NCI-H2081 (cell line): ENCODE measurements around the gene KISS1R.
"Not testable (repeated sequence)": the region's sequence is repeated elsewhere in the genome, so short reads cannot be mapped to it uniquely, and the experiment has no call there.

Source experiments
- DNase-seq, 2 experiments: peaks; one replicate each; lab custom pipeline; 2025; lab: John Stamatoyannopoulos, UW

The KISS1R gene

DNA sequence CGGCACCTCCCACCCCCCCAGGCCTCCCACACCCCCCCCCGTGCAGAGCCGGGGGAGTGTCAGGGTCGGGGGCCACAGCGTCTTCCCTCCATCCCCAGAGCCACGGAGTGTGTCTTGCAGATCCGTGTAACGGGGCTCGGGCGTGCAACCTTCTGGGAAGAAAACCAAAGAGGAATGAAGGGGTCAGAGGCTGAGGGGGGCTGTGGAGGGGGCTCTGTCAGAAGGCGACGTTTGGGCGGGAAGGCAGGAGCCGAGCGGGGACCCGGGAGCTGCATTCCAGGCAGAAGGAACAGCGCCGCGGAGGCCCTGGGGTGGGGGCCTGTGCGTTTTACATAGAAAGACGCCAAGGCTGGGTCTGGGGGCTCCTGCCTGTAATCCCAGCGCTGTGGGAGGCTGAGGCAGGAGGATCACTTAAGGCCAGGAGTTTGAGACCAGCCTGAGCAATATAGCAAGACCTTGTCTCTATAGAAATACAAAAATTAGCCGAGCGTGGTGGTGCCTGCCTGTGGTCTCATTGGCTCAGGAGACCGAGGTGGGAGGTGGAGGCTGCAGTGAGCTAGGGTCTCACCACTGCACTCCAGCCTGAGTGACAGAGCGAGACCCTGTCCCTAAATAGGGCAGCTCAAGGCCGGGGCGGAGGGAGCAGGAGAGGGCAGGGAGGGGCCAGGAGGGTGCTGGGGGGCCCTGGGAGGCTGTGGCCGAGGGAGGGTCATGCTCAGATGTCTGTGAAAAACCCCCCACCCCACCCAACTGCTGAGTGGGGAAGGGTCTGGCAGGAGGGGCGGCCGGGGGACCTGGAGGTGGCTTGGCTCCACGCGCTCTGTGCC is 36.5 kb downstream of the KISS1R start:
- DNase-seq, result no peak

DNA sequence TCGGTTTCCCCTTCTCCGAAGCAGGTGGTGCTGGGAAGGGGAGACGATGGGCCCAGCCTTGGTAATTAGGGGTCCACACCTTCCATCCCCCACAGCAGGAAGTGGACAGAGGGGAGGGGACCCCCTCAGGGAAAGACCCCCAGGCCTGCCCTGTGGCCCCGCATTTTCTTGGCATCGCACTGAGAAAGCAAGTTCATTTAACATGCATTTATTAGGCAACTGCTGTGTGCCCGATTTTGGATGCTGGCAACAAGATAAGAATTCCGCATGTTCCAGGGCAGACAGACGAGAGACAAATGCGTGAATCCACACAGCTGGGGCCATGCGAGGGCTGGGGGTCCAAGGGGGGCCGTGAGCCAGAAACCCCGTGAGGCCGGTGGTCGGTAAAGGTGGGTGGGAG is 37.1 kb downstream of the KISS1R start:
- no peak for DNase-seq

DNA sequence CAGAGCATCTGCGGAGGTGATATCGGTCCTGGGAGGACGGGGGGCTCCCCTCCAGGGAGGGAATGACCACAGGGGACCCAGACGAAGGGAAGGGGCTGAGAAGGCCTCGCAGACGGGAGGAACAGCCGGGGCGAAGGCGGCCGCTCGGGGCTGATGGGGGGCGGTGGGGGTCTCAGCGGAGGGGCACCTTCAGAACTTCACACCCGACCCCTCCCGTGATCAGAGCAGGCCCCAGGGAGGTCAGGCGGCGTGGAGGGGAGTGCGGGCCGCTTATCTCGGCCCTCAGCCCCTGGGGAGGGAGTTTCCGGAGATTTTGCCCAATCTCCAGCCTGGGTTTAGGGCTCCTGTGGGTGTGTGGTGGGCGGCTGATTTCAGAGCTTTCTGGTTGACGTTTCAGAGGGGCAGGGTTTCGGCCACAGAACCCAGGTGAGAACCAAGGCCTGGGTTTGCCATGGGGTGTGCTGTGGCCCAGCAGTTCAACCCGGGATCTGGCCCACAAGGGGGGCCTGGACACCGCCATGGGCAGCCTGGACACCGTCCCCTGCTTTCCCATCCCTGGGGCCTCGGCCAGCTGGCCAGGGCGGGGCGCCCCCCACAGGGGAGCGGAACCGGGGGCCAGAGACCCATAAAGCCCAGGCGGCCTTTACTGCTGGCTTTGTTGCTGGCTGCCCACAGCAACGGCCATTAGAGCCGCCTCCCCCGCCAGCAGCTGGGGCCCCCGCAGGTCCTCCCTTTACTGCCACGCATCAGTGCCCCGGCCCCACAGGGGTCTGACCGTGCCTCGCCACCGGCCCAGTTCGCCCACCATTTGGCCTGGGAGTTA is 37.8 kb downstream of the KISS1R start:
- no peak for DNase-seq

DNA sequence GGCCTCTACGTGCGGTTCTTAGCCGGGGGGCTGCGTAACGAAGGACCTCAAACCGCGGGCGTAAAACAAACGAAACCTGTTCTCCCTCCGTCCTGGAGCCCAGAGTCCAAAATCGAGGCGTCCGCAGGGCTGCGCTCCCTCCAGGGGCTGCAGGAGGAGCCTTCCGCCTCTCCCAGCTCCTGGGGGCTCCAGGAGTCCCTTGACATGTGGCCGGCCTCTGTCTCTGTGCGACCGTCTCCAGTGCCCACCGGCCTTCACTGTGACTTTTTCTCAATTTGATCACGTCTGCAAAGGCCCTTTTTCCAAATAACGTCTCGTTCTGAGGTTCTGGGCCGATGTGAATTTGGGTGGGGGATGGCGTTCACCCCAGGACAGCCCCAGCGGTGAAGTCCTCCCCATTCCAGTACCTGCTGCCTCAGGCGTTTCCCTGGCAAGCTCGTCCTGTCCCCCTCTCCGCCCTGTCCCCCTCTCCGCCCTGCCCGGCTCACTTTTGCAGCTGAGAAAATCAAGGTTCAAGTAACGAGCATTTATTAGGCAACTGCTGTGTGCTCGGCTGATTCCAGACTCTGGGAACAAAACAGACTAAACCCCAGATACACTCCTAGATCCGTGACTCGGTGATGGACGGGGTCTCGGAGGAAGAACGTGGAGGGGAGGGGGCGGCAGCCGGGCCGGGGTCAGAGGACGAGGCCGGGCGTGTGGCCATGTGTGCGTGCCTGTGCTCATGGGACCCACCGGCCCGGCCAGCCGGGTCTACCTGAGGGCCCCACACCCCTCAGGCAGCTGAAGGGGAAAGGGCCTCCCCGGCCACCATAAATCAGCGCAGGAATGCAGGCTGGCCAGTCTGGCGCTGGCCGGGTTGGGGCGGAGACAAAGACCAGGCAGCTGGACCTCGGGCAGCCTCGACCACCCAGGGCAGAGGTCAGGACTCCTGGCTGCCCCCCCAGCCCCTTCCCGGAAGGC is 39.0 kb downstream of the KISS1R start:
- no peak for DNase-seq

DNA sequence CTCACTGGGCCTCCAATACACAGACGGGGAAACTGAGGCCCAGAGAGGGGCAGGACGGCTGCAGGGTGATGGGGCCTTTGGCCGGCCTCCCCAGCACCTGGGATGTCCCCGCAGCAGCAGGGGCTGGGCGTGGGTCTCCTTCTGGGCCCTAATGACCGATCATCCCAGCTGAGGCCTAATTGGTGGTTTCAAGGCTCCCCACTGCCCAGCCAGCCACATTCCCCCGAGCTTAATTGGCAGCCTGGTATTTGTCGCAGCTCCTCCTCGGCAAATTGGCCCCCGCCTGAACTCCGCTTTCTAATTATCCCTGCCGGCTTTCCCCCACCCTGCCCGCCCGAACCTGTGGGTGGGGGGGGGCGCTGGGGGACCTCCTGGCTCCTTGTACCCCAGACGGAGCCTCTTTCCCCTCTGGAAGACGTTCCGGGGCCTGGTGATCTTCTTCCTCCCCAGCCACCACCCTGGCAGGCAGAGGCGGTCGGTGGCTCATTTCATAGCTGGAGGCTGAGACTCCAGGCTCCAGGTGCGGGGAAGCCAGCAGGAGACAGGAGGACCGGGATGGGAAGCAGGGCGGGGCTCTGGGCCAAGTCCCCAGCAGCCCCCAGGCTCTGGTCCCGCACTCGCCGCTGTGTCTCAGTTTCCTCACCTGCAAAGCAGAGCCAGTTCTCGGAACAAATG is 39.8 kb downstream of the KISS1R start:
- no peak for DNase-seq

DNA sequence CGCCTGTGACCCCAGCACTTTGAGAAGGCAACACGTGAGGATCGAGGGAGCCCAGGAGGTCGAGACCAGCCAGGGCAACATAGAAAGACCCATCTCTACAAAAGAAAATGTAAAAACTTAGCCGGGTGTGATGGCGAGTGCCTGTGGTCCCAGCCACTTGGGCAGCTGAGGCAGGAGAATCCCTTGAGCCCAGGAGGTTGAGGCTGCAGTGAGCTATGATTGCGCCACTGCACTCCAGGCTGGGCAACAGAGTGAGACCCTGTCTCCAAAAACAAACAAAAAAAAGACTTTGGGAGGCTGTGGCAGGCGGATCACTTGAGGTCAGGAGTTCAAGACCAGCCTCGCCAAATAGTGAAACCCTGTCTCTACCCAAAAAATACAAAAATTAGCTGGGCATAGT is 40.4 kb downstream of the KISS1R start:
- DNase-seq, result not testable (repeated sequence)

DNA sequence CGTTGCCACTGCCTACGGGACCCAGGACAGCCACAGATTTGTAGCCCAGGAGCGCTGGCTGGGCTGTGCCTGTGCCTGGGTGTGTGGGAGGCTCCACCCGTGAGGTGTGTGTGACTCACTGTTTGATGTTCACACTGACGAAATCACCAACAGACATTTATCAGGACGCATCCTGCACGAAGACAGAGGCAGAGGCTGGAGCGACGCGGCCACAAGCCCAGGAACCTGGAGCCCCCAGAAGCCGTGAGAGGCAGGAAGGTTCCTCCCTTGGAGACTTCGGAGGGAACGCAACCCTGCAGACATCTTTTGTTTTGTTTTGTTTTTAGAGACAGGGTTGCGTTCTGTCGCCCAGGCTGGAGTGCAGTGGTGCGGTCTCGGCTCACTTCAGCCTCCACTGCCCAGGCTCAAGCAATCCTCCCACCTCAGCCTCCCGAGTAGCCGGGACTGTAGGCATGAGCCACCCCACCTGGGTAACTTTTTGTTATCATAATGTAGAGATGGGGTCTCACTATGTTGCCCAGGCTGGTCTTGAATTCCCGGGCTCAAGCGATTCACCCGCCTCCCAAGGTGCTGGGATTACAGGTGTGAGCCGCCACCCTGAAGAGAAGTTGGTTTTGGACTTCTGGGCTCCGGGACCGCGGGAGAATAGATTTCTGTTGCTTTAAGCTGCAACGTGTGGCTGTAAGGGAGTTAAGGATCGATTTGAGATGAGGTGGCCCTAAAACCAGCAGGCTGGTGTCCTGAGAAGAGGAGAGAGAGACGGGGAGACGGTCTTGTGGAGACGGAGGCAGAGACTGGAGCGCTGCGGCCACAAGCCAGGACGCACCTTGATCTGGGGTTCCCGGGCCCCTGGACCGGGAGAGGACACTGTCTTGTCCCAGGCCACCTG is 42.1 kb downstream of the KISS1R start:
- no peak for DNase-seq

DNA sequence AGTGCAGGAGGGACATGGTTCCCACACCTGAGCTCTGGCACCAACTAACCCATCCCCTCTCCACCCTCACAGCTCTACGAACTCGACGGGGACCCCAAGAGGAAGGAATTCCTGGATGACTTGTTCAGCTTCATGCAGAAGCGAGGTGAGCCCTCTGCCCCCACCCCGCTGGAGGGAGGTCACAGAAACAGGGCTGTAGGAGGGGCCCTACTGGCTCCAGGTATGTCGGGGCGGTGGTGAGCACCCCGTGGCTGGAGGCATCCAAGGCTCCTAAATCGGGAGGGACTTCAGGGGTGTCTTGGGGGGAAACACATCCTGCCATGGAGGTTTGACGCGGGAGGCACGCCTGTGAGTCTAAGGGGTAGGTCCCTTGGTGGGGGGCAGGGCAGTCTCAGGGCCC is 42.9 kb downstream of the KISS1R start:
- no peak for DNase-seq

DNA sequence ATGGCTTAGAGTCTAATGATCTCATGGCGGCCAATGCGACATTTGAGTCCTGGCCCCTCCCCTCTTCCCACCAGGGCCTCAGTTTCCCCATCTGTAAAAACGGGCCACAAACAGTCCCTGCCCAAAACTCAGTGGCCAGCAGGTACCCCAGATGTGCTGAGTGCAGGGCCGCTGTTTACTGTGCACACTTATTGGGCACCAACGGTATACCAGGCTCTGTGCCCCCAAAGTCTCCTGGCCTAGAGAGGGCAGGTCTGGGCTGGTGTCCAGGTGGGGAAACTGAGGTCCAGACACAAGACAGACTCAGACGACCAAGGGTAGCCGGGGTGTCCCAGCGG is 43.4 kb downstream of the KISS1R start:
- DNase-seq, result no peak

DNA sequence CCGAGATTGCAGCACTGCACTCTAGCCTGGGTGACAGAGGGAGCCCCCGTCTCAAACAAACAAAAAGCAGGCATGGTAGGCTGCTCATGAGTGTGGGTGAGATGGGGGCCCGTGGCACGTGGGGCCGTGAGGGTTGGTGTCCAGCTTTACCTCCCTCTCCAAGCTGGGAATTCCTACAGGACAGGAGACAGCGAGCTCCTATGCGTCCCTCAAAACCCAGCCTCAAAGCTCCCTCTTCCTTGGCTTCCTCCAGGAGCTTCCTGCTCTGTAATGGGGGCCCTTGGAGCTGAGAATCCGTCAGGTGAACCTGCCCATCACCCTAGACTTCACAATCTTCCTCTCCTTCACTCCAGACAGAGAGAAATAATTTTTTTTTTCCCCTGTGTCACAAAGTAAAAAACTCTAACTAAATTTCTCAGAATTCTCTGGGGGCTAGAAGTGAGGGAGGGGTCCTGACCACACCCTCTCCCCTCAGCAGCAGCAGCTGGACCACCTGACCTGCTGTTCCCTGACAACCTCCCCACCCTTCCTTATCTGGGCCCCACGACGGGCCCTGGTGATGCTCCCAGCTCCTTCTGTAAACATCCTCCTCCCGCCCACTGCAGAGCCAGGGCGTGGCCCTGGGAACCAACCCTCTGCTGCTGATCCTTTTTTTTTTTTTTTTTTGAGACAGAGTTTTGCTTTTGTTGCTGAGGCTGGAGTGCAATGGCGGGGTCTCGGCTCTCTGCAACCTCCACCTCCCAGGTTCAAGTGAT is 44.9 kb downstream of the KISS1R start:
- no peak for DNase-seq

DNA sequence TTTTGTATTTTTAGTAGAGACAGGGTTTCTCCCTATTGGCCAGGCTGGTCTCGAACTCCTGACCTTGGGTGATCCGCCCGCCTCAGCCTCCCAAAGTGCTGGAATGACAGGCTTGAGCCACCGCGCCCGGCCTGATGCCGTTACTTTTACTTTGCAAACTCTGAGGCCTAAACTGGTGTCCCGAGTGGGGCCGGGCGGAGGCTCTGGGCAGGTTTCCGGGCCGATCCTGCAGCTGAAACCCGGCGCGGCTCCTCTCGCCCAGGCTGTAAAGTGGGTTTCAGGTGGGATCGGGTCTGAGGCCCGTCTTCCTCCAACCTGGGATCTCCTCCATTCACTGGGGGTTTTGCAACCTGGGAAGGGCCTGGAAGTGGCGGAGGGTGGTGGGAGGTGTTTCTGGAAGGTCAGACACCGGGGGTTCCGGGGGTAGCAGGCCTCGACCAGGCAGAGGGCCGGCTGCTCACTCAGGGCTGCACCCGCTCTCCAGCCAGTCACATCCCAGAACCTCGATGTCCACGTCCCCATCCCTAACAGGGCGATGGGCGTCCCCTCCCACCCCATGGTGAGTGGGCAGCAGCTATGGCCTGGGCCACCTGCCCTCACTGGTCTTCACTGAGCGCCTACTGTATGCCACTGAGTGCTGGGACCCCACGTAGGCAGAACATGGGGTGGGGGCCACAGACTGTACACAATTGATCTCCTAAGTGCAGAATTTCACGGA is 45.7 kb downstream of the KISS1R start:
- no peak for DNase-seq

DNA sequence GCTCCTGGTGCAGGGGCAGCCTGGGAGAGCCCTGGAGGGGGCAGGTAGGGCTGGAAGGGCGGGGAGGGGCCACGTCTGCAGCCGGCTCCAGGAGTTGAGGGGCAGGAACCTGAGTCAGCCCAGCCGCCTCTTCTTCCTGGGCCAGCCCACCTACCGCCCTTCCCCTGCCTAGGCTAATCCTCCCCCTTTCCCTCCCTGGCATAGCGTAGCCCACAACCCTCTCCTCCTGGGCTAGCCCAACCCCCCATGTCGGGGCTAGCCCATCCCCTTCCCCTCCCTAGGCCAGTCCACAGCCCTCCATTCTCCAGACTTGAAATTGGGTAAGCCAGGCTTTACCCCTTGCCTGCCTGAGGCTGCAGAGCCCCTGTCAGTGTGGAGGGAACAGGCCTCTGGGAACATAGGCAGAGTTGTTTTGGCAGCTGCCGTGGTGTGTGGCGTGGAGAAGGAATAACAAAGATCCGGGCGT is 46.4 kb downstream of the KISS1R start:
- no peak for DNase-seq

DNA sequence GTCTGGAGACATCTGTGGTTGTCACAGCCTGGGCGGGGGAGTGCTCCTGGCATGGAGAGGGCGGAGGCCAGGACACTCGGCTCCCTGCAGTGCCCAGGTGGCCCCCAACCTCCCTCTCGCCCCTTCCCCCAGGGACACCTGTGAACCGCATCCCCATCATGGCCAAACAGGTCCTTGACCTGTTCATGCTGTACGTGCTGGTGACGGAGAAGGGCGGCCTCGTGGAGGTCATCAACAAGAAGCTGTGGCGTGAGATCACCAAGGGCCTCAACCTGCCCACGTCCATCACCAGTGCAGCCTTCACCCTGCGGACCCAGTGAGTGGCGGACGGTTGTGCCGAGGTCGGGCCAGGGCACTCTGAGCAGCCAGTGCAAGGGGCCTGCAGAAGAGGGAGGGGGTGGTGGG is 47.0 kb downstream of the KISS1R start:
- no peak for DNase-seq

DNA sequence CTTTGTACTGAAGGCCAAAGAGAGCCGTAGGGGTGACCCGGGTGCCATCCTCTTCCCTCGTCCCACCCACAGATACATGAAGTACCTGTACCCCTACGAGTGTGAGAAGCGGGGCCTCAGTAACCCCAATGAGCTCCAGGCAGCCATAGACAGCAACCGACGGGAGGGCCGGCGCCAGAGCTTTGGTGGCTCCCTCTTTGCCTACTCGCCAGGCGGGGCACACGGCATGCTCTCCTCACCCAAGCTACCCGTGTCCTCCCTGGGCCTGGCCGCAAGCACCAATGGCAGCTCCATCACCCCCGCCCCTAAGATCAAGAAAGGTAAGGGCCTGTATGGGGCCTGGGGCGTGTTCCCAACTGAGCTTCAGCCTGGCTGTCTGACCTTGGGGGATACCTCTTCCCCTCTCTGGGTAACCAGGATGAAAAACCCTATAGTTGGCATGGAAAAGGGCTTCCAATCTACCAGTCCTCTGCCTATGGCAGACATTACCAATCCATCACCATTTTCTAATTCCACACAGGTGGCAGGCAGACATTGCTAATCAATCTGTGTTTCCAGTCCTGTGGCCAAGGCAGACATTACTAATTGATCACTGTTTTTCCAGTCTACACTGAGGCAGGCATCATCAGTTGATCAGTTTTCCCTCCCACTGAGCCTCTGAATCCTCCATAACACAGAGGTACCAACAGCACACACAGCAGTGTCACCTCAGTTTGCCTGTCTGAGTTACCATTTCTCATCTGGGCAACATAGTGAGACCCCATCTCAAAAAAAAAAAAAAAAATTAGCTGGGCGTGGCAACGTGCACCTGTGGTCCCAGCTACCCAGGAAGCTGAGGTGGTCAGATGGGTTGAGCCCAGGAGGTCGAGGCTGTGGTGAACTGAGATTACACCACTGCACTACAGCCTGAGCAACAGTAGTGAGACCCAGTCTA is 47.9 kb downstream of the KISS1R start:
- DNase-seq, result peak in 1 of 2 experiments; percentile 38

DNA sequence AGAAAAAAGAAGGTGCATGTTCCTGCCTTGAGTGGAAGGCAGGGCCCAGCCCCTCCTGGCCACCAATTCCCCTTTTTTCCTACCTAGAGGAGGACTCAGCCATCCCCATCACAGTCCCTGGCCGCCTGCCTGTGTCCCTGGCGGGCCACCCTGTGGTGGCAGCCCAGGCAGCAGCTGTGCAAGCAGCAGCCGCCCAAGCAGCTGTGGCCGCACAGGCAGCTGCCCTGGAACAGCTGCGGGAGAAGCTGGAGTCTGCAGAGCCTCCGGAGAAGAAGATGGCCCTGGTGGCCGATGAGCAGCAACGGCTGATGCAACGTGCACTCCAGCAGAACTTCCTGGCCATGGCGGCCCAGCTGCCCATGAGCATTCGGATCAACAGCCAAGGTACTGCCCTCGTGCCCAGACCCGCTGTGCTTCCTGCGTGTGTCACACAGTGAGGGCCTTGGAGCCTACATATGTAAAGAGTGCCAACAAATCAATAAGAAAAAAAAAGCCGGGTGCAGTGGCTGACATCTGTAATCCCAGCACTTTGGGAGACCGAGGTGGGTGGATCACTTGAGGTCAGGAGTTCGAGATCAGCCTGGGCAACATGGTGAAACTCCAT is 49.5 kb downstream of the KISS1R start:
- DNase-seq, result no peak
